IPS DF 4.7 (cell line): ENCODE data around the gene R3HCC1L.
A peak's percentile ranks its signal among the peaks of the same experiment; 100 is the strongest.

Experiments used
- DNase-seq: peaks from one replicate; pipeline ENCODE4 v3.0.0-alpha.2; 2013; ENCODE audit warnings: low spot score; ENCODE audit errors: extremely low read depth

R3HCC1L gene

DNA sequence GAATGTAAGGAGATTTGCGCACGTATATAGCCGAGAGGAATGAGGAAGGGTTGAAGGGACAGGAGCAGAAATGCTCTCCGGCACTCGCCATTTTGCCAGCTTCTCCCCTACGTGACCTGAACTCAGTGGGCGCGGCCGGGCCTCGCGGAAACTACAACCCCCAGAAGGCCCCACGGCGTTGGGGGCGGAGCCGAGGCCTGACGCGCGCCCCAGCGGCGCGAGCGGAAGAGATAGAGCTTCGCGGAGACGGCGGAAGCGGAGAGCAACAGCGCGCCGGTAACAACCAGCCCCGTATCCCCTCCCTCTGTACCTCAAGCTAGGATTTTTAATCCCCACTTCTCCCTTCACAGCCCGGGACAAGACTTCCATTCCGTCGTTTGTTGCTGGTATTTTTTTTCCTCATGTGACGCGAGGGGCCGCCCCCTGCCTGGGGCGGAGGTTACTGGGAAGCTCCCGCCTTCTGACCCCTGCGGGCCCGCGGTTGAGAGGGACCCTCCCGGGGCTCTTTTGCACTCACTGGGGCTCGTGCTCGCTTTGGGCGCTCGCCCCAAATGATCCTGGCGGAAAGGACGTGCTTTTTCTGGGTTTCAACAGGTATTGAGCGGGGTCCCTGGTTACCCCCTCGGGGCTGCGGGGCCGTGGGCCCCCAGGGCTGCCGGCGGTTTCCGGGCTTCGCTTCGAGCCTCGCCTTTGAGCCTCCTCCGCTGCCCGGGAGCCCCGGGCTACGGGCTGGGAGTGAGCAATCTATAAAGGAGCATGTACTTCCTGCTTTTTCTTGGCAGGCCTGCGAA, at the start of gene R3HCC1L:
R3HCC1L (plus strand) TSS at position 227 of the 791 bp plus-strand sequence. CDS start 73,458 bp downstream, outside the sequence.
- peak; percentile 51 for DNase-seq

DNA sequence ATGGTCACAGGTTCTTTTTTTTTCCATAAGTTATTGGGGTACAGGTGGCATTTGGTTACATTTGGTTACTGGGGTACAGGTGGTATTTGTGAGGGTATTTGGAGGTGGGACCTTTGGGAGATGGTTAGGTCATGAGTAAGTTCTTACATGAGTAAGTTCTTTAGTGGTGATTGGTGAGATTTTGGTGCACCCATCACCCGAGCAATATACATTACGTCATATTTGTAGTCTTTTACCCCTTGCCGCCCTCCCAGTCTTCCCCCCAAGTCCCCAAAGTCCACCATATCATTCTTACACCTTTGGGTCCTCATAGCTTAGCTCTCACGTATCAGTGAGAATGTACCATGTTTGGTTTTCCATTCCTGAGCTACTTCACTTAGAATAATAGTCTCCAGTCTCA, 49.2 kb upstream of the R3HCC1L start:
- DNase-seq = no peak

DNA sequence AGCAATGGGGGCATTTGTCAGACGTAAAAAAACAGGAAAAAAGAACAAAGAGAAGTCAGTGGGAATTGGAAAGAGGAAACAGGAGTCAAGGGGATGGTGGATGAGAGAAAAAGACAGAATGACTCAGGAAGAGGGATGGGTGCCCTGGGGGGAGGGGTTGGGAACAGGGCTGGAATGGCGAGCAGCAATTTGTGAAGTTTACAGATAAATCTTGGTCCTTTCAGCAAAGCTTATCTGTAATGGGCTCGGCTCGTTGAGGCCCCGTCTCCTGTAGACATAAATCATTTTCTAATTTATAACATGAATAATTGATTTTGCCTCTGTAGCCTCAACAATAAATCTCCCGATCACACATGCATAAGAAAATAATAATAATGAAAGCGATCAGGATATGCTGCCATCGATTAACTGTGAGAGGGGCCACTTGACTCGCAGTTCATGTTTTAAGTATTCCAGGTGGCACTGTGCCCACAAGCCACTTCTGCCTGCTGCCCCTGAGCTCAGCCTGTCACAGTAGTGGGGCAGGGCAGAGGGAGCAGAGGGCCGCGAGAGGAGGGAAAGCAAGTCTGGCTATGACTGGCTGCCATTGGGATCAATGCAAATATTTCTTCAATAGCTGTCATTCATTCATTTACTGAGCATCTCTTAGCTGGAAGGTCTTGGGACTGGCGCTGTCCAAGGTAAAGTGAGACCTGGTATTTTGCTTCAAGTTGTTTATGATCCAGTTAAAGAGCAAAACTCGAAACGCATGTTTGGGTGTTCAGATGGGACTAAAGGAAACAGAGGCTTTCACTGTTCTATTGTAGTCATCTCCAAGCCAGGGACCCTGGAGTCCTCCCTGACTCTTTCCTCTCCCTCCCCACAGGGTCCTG, 47.4 kb upstream of the R3HCC1L start:
- no peak for DNase-seq

DNA sequence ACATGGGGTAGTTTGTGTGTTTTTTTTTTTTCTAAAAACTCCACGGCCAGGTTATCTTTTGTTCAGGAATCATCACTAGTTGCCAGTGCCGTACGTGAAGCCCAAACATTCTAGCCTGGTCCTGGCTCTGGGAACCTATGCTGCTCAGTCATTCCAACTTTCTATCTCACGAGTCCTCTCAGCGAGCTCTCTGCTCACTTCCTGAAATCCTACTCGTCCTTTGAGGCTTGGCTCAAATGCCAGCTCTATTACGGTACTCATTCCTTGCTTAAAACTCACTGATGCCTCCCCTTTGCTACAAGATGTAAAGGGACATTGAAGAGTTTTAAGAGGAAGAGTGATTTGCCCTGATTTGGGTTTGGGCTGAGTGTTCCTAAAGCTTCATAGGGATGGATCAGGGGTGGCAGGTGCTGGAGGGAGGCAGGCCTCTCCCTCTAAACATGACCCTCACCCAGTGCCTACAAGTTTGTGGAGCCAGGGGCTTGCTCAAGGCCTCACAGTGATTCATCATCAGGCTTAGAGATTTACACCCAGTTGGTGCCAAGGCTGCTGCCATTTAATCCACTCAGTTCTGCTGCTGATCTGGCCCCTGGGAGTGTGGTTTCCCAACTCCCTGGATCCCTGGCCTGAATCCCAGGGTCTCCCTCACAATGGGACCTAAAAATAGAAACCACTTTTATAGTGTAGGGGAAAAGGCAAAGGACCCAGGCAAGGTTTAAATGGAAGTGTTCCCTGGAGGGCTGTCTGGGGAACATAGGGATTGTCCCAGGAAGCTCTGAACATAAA, 46.1 kb upstream of the R3HCC1L start:
- DNase-seq = no peak

DNA sequence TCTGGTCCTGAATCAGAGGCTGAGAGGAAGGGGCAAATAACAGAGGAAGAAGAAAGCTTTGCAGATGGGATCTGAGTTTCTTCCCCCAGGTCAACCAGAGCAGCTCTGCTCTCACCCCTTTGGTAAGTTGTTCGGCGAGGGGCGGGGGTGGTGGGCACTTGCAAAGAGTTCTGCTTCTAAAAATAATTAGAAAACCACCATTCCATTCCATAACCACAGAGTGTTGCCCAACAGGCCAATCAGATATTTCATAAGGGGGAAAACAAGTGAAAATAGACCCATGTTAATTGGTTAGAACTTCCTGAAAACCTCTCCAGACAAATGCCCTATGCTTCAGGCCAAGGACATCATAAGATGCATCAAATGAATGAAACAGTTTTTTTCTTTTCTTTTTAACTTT, 43.6 kb upstream of the R3HCC1L start:
- DNase-seq = no peak

DNA sequence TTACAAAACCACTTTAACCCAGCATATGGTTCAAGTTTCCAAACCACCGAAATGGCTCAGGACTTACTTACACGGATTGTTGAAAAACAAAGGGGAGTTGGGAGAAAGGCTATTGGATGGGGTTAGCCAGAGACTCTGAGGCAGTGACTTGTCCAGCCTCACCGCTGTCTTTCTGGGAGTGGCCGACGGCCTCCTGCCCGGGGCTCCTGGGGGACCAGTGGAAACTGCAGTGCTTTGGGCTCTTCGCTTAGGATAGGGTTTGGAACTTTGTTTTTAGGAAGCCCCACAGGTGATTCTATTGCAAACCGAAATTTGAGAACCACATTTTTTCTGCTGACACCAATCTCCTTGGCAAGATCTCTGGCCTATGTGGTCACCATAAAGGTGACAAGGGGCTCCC, 38.1 kb upstream of the R3HCC1L start:
- DNase-seq = no peak

DNA sequence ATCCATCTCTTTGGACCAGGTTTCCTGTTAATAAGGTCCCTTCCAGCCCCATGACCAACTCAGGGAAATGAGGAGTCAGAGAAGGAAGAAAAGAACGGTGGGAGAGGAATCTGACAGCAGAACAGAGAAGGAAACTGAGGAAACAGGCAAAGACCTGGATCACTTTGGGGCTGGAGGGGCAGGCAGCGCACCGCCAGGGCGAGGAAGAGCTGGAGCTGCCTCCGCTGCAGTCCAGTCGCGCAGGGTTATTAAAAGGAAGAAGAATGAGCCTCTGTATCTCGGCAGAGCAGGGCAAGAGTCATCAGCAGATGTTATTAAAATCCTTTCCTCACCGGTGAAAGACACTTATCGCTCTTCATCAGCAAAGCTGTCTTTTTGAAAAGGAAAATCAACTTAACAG, 37.7 kb upstream of the R3HCC1L start:
- DNase-seq = no peak

DNA sequence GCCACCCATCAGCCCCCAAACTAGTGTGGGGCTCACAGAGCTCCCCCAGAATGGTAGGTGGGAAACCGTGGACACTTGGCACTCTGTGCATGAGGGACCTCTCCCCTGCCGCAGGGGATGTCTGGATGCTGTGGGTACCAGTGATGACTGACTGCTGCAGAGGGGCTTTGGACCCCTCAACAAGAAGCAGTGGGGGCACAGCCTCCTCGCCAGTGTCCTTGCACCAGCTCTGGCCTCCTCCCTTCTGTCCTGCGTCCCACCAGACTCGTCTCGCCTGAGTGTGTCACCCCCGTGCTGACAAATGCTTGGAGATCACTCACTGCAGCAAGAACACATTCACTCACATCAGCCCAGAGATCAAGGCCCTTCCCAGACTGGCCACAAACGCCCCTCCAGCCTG, 37.3 kb upstream of the R3HCC1L start:
- DNase-seq = no peak

DNA sequence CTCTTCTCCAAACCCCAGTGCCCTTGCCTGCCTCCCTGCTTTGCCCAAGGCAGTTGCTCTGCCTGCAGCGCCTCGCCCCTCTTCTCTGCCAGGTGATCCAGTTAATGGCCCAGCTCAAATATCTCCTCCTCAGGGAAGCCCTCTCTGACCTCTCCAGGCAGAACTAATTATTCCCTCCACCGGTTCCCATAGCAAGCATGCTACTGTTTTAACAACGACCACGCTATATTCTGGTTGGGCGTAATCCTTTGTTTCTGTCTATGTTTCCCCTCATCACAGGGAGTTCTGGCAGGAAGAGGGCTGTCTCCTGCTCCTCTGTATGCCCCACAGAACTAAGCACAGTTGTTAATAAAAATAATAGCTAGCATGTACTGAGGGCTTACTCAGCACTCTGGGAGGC, 36.8 kb upstream of the R3HCC1L start:
- no peak for DNase-seq

DNA sequence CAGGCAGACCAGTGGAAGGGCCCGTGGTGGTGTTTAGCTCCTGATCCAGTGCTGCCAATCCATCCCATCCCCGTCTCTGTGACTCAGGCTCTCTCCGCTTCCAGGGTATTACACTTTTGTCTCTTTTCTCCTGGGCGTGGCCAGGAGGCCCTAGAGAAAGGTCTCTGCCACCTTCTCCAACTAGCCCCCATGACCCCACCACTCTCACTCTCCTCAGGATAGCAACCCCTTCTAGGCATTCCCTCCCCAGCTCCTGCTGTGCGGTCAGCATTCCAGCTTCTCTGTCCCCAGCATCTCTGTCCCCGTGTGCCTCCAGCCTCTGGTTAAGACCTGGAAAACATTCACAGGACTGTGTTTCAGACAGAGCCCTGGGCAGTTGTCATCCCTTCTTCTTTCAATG, 36.2 kb upstream of the R3HCC1L start:
- DNase-seq = no peak

DNA sequence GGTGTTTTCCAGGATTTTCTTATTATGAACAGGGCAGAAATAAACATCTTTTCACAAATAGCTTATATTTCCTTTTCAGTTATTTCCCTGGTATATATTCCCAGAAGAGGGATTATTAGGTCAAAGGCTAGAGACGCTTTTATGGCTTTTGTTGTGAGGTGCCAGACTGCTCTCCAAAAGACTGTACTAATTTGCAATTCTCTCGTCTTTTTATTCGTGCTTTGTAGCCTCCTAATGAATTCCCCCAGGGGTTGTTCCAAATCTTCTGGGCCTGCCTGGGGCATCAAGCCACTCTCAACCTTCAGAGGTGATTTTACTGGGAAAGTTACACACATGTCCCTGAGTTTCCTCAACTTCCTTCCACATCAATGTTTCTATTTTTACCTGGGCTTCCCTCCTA, 34.0 kb upstream of the R3HCC1L start:
- no peak for DNase-seq

DNA sequence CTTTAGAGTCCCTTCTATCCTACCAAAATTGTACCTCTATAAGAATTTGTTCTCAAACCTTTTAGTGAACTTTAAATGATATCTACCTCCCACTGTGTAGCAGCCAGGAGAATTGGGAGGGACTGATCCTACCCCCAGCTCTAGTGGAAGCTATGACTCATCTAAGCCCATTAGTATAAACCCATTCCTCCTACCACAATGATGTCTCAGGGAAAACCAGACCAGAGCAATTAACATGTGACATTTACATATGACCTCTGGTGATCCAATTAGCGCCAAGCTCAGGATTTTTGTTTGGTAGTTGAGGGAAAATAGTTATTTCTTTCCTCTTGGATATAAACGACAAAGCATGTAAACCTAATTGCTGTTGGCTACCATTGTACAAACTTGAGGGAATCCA, 33.1 kb upstream of the R3HCC1L start:
- DNase-seq = no peak

DNA sequence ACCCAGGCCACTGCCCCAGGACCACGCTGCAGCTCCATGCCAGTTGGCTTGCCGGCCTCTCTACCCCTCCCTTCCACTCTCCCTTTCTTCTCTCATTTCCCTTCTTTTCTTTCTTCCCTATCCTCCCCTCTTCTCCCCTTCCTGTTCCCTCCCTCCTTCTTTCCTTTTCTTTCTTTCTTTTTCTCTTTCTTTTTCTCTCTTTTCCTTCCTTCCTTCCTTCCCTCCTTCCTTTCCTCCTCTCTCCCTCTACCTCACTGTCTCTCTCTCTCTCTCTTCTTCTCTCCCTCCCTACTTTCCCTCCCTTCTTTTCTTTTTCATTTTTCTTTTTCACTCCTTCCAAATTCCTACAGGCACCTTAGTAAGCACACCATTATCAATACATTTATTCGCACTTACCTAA, 30.3 kb upstream of the R3HCC1L start:
- DNase-seq = no peak

DNA sequence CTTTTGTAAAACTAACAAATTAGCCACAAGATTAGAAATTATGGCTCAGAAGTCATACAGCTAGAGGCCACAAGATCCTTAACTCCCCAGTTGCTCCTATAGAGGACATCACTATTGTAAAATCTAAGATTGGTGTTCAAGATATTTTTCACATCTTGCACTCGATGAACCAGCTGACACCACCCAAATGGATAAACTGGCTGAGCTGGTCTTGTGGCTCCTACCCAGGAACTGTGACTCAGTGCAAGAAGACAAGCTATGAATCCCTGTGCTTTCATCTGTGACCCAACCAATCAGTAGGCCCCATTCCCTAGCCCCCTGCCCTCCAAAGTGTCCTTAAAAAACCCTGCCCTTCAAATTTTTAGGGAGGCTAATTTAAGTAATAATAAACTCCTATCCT, 27.9 kb upstream of the R3HCC1L start:
- DNase-seq = no peak

DNA sequence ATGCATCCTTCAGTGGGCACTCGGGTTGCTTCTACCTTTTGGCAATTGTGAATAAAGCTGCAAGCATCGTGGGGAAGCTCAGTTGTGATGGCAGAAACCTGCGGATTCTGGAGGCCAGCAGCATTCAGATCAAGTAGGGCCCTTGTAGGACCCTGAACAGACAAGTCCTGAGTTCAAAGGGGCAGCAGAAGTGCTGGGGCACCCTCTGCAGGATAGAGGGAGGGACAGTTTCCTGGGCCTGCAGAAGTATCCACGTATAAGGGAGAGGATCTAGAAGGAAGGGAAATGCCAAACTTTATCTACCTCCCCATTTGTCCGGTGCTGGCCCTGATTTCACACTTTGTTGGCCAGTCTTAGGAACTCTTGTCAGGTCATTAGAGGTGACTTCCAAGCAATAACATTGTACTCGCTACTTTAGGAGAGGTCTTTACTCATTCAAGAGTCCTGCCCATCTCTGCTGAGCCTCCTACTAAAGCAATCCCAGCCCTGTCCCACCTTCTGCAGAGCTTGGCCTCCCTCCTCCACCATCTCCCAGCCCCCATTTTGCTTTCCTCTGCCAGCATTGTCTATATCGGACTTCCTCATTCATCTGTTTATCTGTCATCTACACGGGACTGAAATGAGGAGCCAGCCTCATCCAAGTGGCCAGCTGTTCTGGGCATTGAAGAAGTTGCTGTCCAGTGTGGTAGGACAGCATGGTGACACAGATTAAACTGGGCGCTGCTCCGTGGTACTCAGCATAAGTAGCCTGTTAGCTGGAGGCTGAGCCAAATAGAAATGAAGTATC, 26.6 kb upstream of the R3HCC1L start:
- DNase-seq = no peak

DNA sequence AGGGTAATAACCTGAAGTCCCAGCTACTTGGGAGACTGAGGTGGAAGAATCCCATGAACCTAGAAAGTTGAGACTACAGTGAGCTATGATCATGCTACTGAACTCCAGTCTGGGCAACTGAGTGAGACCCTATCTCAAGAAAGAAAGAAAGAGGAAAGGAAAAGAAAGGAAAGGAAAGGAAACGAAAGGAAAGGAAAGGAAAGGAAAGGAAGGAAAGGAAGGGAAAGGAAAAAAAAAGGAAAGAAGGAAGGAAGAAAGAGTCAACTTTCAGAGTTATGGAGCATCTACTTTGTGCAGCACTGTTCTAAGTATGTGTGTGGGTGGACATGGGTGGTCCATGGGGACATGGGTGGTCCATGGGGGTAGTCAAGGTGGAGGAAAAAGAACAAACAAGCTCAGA, 24.1 kb upstream of the R3HCC1L start:
- DNase-seq = no peak

DNA sequence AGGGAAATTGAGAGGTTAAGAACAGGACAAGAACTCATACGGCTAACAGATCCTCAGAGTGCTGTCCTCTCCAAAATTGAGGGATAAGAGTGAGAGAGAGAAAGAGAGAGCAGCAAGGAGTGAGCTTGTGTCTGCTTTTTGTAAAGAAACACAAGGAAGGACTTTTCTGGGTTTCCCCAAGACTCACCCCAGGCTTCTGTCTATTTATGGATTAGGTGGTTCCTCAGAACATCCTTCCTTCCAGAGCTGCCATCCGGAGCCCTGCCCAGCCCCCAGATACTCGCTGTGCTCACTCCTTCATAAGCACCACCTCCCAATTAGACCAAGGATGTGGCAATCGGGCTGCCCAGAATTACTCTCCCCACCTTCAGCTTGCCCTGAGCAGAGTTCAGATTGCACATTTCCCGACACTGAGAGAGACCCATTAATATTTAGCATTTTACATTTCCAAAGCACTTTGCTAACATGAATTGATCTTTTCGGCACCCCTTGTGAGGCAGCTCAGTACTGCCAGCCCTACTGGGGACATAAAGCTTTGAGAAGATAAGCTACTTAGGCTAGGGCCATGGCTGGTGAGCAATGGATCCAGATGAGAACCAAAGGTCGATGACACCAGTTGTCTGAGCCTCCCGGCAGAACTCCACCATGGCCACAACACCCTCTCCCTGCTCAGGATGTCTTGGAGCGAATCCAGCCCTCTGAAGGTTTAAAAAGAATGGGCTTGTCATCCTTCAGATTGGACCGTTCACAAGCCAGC, 19.2 kb upstream of the R3HCC1L start:
- DNase-seq = no peak

DNA sequence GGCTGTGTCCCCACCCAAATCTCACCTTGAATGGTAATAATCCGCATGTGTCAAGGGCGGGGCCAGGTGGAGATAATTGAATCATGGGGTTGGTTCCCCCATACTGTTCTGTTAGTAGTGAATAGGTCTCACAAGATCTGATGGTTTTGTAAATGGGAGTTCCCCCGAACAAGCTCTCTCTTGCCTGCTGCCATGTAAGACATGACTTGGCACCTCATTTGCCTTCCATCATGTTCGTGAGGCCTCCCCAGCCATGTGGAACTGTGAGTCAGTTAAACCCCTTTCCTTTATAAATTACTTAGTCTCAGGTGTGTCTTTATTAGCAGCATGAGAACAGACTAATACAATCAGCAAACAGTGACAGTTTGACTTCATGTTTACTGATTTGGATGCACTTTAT, 14.6 kb upstream of the R3HCC1L start:
- no peak for DNase-seq

DNA sequence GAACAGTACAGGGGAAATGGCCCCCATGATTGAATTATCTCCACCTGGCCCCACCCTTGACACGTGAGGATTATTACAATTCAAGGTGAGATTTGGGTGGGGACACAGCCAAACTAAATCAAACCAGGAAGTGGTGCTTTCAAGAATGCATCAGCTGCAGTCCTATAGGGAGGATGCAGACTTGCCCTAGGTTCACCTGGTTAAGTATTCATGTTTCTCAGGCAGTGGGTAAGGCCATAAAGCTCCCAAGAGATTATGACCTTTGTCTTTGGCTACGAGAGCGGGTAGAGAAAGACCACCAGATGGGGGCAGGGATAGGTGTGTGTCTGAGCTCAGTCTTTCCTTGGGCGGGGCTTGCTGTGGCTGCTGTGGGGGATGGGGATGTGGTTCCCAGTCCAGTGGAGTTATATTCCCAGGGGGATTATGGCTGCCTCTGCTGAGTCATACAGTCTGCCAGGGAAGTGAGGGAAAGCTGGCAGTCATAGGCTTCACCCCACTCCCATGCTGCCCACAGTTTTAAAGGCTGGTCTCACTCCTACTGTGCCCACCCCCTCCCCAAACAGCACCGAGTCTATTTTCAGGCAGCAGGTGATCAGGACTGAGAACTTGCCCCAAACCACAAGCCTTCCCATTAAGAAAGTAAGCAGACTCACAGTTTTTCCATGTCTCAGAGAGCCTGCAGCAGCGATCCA, 8.4 kb upstream of the R3HCC1L start:
- DNase-seq = no peak

DNA sequence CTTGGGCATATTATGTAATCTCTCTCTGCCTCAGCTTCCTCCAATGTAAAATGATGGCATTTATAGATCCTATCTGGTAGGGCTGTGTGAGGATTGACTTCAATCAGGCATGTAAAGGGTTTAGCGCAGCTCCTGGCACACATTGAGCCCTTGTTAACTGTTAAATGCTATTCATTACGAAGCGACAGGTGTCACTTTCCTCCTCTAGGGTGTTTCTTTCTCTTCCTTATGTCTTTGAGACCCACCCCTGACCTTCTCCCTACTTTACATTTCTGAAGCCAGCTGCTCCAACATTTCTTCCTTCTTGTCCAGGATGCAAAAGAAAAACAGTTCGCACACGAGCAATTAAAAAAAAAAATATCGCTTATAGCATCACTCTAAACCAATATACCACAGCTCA, 5.7 kb upstream of the R3HCC1L start:
- DNase-seq = no peak
